Endothelial cell of hepatic sinusoid (primary cell): Measurements from ENCODE around the gene CNN2.

Source experiments
- in situ Hi-C: cut with HindIII; loops from 2 replicates; pipeline ENCODE4 v1.10.0; 2017; ENCODE audit warnings: low sequenced_read_pairs

Gene CNN2

DNA sequence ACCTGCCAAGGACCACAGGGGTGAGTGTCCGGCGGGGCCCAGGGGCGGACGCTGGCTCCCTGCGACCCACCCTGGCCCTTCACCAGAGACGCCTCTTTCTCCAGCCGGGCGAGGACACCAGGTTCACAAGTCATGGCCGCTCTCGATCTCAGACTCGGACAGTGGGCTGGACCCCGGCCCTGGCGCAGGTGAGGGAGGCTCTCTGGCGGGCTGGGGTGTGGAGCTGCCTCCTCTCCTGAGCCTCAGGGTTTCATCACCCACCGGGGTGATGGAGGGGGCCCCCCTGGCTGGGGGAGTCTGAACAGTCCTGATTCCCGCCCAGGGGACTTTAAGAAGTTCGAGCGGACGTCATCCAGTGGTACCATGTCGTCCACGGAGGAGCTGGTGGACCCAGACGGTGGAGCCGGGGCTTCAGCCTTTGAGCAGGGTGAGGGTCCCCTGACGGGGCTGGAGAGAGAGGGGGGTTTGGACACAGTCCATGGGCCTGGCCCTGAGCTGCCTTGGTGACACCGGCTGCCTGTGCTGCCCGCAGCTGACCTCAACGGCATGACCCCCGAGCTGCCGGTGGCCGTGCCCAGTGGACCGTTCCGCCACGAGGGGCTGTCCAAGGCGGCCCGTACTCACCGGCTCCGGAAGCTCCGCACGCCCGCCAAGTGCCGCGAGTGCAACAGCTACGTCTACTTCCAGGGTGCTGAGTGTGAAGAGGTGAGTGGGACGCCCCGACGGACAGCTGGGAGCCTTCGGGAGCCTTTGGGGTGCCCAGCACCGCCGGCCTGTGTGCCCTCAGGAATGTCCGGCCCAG, 54.2 kb downstream of the CNN2 start:
- in situ Hi-C loops = no loop called here

- in situ Hi-C loops = no loop called here
These were observed 55.1 kb downstream of the CNN2 start for GRCh38 chr19:1081301-1082164.

DNA sequence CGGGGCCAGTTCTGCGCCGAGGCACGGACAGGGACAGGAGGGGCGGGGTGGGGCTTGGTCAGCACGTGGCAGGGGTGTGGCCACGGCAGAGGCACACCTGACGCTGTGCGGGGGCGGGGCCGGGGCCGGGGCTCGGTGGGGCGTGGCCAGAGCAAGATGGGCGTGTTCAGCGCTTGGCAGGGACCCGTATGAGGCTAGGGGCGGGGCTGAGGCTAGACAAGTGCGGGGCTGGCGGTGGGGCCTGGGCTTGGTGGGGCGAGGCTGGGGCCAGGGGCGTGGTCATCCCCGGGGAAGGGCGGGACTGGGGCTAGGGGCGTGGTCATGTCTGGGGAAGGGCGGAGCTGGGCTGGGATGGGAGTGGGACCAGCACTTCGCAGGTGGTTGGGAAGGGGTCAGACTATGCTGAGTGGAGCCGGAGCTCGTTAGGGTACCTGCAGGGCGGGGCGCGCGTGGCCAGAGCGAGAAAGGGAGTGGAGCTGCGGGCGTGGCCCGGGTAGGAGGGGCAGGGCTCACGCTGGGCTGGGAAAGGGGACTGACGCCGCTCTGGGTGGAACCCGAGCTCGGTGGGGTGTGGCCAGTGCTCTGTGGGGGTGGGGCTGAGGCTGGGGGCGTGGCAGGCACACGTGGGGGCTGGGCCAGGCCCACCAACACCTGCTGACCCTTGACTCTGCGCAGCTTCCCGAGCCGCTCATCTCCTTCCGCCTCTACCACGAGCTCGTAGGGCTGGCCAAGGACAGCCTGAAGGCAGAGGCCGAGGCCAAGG, 55.9 kb downstream of the CNN2 start:
- in situ Hi-C loops = no loop called here

DNA sequence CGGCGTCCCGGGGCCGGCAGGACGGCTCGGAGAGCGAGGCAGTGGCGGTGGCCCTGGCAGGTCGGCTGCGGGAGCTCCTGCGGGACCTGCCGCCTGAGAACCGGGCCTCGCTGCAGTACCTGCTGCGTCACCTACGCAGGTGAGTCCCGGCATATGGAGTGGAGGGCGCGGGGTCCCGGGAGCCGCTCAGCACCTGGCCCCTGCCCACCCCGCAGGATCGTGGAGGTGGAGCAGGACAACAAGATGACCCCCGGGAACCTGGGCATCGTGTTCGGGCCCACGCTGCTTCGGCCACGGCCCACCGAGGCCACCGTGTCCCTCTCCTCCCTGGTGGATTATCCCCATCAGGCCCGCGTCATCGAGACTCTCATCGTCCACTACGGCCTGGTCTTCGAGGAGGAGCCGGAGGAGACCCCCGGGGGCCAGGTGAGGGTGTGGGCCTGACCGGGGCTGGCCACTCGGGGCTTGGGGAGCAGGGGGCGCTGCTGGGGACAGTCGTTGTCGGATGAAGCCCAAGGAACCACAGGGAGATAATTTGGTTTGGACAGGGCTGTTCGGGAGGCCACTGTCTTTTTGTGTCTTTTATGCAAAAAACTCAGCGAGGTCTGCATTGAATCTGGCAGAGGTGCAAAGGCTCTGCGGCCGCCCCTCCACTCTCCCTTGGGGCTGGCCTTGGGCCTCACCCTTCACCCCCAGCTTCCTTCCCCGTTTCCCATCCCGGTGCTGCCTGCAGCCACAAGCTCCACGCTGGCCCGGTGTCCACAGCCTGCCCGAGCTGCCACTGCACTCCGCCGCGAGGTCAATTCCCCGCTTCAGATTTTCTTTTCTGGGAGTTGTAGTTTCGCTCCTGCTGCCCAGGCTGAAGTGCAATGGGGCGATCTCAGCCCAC, 56.8 kb downstream of the CNN2 start:
- in situ Hi-C loops = no loop called here

GRCh38 chr19:1084024-1084868, 57.8 kb downstream of the CNN2 start:
- in situ Hi-C loops = no loop called here

DNA sequence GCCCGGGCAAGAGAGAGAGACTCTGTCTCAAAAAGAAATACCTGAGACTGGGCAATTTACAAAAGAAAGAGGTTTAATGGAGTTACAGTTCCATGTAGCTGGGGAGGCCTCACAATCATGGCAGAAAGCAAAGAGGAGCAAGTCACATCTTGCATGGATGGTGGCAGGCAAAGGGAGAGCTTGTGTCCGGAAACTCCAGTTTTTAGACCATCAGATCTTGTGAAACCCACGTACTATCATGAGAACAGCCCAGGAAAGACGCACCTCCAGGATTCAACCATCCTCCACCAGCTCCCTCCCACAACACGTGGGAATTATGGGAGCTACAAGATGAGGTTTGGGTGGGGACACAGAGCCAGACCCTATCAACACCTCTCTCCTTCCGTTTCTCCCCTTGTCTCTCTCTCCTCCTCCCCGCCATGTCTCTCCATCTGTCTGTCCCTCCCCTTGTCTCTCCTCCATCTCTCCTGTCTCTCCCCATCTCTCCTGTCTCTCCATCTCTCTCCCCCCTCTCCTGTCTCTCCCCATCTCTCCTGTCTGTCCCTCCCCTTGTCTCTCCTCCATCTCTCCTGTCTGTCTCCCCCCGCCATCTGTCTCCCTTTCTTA, 58.7 kb downstream of the CNN2 start:
- in situ Hi-C loops = no loop called here

DNA sequence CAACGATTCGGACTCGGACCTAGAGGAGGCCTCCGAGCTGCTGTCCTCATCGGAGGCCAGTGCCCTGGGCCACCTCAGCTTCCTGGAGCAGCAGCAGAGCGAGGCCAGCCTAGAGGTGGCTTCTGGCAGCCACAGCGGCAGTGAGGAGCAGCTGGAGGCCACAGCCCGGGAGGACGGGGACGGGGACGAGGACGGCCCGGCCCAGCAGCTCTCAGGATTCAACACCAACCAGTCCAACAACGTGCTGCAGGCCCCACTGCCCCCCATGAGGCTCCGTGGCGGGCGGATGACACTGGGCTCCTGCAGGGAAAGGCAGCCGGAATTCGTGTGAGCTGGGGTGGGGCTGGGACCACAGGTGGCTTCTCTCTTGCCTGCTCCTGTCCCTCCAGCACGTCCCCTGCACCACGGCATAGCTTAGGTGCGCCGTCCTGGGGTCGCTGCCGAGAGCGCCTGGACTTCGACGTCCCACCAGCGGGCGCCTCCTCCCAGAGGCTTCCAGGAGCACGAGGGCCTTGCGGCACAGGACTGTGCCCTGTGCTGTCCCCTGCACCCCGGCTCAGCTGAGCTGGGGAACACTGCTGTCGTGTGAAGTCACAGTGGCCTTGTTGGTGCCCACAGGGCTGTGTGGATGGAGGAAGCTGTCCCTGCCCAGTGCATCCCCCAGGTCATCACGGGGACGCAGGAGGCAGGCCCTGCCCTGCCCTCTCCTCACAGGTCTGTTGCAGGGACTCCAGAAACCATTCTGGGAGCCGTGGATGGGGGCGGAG, 59.5 kb downstream of the CNN2 start:
- in situ Hi-C loops = no loop called here

- in situ Hi-C loops = no loop called here
These were observed 60.2 kb downstream of the CNN2 start for GRCh38 chr19:1086613-1087012.

DNA sequence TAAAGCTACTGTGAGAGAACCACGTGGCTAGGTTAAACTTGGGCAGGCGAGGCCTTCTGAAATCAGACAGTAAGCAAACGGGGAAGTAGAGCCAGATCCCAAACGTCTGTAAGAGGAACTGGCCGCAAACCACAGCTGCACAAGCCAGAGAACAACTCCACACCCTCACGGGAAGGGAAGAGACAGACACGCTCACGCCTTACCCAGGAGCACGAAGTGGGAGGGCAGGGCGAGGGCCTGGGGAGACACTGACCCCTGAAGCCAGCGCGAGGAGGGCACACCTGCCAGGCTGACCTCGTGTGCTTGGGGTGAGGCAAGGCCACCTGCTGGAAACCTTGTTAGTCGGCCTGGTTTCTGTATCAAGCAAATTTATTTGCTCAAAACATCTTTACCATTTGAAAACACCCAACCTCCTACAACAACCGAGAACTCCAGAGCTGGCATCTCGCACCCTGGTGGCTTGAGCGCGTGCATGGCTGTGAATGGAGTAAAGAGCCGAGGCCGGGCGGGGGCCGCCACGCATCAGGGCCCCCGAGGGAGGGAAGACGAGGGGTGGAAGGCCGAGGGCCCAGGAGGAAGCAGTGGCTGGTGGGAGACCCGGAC, 61.5 kb downstream of the CNN2 start:
- in situ Hi-C loops = no loop called here

GRCh38 chr19:1088416-1089010, 62.1 kb downstream of the CNN2 start:
- in situ Hi-C loops = no loop called here
